NCI-H748 (cell line): ENCODE data around the gene SLC26A4.

Source experiments
- DNase-seq: peaks from one replicate; lab custom pipeline; 2025; ENCODE audit not compliant: unreplicated experiment; lab: John Stamatoyannopoulos, UW

Gene SLC26A4

DNA sequence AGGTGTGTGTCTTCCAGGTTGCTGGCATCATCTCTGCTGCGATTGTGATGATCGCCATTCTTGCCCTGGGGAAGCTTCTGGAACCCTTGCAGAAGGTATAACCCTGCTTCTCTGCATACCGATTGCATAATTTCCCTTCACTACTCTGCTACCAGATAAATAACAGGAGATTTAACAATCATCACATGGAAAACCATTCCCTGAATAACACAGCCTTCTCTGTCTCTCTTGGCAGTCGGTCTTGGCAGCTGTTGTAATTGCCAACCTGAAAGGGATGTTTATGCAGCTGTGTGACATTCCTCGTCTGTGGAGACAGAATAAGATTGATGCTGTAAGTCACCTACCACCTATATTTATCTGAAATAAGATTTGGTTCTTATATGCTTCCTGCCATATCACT lies 33.8 kb downstream of the SLC26A4 start:
- peak; percentile 18 for DNase-seq

DNA sequence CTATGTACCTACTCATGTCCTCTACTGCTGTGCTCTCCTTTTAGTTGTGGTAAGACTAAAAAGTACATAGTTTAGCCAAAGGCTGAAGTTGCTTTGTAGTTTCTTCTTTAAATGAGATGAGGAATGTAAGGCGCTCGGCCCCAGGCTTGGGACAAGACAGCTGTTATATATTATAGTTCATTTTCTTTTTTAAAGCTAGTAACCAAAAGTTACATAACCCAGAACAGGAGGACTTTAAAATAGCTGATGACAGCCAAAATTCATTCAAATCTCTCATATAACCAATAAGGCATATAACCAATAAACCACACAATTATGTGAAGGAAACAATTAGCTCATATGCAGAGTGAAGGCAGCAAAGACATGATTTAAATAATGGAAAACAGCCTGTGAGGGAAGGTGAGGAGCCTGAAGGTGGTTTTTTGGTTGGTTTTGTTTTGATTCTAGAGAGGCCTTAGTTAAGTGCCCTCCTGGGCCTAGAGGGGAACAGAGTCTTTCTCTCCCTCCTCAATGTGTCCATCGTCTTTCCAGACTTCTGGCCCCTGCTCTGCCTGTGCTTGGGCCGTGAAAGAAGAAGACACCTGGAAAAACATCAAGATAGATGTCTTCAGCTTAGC lies 35.8 kb downstream of the SLC26A4 start:
- no peak for DNase-seq

DNA sequence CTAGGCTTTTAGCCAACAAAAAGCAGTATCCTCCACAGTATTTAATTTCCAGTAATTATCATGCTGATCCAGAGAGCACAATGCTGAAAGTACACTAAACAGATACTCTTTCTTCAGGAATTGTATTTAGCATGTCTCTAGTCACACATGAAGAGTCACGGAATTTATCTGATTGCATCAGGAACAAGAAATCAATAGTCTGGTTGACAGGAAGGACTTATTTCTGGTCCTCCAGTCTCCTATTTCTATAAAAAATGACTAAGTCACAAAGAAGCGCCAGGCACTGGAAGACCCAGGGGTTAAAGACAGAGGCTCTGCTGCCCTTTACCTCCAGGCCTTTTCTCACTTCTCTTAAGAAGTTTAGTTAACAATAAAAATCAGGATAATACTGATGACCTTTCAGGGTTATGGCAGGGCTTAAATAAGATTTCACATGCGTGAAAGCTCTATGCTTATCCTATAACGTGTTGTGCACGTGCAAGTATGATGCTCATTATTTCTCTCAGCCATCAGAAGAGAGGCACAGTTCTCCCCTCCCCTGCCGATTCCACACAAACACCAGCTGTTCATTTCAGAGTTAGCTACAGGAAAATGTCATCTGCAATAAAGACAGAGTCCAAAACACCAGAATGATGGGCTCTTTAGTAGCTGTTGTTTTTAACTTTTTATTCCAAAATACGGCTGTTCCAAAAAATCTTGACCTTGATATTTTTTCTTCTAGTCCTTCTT lies 36.9 kb downstream of the SLC26A4 start:
- no peak for DNase-seq

DNA sequence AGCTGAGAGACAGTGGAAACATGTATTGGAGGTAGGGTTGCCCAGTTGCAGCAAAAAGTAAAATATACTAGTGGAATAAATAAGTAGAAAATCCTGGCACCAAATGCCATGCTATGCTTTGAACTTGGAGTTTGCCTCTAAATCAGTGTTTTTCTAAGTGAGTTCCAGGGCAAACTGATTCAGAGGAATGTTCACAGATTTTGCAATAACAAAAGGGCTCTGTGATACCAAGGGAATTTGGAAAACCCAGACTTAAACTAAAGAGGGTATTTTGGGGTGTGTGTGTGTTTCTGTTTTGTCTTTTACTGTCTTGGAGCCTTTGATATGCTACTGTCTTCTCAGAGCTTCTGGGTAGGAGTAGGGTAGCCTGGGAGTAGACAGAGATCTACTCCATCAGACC lies 39.9 kb downstream of the SLC26A4 start:
- no peak for DNase-seq

DNA sequence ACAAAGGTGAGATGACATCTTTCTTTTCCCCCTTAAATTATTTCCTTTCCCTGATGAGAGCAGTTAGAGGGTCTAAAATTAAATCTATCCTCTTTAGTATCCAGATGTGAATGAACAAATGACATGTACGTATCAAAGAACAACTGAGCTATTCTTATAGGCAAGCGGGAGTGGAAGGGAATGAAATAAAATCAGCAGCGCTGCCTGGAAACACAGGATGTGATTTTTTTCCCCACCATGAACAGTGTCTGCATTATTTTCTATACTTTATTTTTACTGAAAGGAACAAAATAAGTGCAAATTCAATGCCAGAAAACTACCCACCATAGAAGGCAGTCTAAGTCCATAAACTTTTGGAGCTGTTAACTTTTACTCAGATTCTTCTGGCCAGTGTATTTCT lies 40.6 kb downstream of the SLC26A4 start:
- DNase-seq = no peak

DNA sequence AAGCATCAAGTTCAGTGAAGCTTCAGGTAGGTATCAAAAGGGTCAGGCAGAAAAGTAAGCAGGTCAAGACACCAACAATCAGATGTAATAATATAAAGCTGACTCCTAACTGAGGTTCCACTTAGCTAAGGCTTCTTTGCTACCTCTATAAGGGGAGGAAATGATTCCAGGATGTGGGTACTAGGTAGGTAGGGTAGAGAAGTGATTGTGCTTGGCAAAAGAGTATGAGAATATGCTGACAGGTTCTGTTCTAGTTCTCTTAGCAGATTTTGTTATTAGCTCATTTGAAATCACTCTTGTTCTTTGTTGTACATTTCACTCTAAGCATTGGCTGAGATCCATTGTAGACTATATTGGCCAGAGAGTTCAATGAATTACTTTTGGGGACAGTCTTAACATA lies 42.6 kb downstream of the SLC26A4 start:
- no peak for DNase-seq

DNA sequence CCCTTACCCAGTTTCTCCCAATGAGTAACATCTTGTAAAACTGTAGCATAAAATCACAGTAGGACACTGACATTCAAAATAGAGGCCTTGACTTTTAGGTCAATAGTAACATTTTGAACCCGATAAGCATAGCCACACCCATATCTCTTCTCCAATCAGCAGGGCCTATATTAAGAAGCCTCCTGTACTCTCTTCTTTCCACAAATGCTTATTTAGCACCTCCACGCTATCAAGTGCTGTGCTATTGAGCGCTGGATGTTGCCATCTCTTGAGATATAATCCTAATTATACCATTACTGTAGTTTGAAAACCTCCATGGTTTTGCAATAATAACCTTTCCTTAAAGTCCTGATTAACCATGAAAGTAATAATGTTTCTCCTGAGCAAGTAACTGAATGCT lies 43.2 kb downstream of the SLC26A4 start:
- no peak for DNase-seq

DNA sequence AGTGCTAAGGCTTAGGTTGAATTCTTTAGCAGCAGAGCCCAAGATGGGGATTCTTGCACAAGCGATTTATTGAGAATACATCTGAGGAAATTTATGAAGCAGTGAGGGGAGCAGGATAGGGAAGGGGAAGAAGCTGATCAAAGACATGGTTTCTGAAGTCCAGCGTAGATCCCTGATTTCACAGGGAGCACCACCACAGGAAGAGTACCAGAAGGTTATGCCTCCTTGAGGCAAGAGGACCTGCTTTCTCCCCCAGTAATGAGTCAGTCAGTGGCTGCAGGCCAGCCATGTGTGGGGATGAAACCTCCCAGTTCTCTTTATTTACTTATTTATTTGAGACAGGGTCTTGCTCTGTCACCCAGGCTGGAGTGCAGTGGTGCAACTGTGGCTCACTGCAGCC lies 48.3 kb downstream of the SLC26A4 start:
- no peak for DNase-seq

DNA sequence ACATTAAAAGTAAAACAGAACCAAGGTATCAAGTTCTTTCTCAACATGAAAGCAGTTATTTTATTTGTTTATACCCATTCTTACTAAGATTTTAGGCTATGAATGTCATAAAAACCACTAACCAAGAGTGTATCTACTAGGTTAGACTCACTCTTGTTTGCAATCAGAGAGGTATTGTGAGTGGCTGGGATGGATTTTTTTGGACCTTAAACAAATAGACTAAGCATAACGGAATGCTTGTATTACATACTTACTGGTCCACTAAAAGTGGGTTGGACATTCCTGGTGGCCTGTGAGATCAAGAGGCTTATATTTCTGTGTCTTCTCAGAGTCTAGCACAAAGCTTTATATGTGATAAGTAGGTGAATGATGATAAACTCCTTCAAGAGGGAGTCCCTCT lies 50.7 kb downstream of the SLC26A4 start:
- DNase-seq = no peak

DNA sequence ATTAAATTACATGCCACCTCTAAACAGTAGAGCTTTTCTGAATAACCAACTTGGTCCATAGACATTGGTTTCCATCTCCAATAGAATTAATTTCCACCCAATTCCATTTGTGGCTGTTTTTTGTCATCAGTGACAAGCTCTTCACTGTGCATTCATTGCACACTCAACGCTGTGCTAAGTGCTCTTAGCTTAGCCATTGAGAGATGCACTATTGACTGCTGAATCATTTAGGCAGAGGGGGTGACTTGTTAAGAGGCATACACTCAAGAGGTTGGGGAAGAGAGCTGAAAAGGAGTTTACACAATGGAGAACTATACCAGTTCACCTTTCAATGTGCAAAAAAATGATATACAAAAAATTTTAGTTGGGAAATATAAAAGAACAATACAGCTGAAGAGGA lies 51.4 kb downstream of the SLC26A4 start:
- DNase-seq = no peak

DNA sequence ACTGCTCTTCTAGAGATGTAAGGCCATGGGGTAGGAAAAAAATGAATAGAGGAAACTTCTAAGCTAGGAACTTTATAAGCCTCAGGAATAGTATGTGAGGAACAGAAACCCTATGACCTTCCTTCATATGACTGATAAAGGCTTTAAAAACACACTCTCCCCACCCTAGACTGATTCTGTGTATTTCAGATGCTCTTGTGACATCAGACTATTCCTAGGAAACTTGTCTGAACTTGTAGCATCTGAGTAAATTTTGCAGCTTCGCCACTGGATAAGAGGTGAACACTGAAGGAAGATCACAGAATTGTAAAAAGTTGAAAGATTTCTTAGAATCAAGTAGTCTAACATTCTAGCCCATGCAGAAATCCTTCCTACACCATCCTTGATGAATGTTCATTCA lies 52.3 kb downstream of the SLC26A4 start:
- no peak for DNase-seq

DNA sequence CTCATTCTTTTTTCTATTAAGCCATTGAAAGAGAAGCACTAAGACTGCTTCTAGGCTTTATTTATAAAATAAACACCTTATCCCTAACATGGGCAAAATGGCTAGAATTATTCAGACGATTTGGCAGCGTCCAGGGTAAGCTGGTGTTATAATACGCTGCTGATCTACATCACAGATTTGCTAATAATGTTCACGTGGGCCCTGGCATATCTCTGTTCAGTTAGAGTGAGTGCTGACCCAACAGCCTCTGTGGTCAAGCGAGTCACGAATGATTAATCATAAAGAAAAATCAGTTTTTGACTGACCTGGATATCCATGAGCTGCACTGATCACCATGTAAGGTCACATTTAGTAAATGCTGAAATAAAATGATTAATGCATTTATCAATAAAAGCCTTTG lies 54.9 kb downstream of the SLC26A4 start:
- DNase-seq = no peak

DNA sequence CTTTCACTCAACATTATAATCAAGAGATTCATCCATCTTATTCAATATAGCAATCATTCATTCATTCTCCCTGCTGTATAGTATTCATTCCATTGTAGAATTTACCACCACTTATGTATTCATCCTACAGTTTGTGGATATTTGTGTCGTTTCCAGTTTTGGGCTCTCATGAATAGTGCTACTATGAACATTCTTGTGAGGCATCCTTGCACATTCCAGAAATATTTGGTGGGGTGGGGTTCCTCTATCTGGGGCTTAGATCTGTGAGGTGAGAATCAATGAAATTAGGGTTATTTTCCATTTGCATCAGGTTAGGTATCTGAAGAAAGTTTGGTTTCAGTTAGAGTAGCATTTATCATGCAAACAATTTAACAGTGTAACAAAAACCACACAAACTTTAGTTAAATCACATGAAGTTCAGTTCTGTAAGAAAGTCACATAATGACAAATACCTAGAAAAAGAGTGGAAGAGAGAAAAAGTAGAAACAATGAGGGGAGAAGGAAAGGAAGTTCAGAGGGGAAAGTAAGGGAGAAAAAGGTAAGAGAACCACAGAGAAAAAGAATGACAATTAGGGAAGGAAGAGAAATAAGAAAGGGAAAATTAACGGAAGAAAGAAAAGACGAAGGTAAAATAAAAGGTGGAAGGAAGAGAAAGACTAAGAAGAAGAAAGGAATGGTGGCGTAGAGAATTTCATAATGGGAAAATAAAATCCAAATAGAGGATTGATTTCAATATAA lies 58.0 kb downstream of the SLC26A4 start:
- no peak for DNase-seq

DNA sequence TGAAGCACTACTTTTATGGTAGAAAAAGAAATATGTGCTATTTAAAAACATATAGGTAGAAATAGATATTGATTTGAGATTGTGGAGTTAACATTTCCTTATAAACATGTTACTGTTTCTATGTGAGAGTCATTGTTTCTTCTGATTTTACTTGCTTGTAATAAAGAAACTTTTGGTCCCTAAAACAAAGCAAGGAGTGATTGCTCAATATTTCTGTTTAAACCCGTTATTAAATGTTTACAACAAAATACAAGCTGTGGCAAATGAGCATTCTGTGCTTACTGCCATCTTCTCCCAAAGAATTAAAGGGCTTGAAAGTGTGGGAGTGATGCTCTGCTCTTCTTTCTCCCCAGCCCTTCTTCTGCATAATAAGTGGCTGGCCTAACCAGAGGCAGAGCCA lies 60.7 kb downstream of the SLC26A4 start:
- no peak for DNase-seq

DNA sequence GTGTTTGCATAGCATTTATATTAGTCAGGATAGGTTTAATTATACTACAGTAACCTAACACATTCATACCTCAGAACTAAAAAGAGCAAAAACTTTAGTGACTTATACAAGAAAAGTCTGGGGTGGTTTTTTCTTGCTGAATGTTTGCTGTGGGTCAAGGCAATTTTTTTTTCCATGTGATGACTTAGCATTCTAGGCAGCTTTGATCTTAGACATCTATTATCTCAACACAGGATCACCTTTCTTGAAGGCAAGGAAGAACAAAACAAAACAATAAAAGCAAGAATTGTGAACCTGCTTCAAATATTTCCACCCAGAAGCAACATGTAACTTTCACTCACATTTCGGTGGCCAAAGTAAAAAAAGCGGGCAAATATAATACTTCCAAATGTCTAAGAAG lies 62.6 kb downstream of the SLC26A4 start:
- DNase-seq = no peak

DNA sequence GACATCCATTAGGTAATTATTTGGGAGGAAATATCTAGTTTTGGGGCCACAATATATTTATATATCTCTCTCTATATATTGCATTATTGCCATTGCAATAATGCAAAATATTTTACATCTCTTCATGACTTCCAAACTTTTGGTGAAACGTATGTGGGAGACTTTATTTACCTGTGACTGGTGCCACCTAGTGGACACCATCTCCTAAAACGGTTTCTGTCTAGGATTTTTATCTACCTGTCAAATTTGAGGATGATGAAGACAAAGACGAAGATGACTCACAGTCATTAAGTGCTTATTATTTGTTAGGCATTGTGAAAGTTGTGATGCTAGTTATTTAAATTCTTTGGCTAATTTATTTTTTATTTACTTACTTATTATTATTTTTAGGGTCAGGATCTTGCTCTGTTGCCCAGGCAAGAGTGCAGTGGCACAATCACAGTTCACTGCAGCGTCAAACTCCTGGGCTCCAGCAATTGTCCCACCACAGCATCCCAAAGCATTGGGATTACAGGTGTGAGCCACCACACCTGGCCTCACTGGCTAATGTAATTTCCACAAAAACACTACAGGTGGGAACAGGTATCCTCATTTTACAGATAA lies 64.6 kb downstream of the SLC26A4 start:
- DNase-seq = peak; percentile 58

DNA sequence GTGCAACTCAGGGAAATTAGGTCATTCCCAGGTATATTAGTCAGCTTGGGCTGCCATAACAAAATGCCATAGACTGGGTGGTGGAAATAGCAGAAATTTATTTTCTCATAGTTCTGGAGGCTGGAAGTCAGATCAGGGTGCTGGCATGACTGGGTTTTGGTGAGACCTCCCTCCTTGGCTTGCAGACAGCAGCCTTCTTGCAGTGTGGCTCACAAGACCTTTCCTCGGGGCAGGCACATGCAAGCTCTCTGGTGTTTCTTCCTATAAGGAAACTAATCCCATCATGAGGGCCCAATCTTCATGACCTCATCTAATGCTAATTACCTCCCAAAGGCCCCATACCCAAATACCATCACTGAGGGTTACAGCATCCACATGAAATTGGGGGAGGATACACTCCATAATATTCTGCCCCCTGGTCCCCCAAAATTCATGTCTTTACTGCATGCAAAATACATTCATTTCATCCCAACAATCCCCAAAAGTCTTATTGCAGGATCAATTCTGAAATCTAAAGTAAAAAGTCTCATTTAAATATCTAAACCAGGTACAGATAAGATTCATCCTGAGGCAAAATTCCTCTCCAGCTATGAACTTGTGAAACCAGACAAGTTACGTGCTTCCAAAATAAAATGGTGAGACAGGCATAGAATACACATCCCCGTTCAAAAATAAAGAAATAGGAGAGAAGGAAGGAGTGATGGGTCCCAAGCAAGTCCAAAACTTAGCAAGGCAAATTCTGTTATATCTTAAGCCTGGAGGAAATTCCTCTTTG lies 65.9 kb downstream of the SLC26A4 start:
- DNase-seq = no peak

DNA sequence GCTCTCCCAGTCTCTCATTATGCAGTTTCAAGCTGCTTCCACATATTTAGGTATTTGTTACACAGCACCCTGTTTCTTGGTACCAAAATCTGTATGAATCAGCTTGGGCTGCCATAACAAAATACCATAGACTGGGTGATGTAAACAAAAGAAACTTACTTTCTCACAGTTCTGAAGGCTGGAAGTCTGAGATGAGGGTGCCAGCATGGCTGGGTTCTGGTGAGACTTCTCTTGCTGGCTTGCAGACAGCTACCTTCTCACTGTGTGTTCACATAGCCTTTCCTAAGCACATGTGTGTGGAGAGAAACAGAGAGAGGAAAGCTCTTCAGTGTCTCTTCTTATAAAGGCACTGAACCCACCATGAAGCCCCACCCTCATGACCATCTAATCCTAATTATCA lies 67.6 kb downstream of the SLC26A4 start:
- DNase-seq = no peak

DNA sequence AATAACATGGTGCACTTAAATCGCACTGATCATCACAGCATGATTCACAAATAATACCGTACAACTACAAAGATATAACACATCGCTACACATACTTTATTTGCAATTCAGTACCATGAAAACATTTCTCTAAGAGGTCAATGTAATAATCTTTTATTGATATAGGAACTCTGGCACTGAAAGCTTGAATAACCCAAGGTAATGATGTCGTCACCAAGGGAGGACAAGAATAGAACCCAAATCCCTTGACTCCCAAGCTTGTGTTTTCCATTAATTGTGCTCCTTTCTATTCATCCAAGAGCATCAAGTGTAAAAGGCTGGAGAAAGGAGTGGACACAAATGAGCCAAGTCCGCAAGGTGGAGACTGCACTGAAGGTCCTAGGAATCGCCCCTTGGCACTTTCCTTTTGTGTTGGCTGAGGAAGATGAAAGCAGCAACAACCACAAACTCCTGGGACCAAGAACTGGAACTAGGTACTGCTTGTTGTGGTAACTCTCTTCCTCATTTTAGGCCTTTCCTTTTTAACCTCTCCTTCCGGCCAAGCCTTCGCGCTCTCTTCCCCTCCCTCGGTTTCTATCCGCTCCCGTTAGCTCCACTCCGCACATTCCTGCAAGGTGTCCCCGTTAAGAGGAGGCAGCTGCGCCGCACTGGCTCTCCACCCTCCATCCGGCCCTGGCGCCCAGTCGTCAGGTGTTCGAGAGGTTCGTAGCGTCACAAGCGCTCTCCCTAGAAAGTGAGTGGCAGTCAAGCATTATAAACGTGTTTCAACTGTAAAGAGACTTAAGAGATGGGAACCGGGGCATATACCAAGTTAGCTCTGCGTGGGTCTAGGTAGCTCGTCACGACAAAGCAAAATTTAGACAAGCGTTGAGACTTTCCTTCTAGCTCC lies 82.3 kb downstream of the SLC26A4 start:
- DNase-seq = peak; percentile 90
